ENCODE data around the gene ATG4C.
"Not testable (repeated sequence)": the region's sequence is repeated elsewhere in the genome, so short reads cannot be mapped to it uniquely, and the experiment has no call there.

Gene ATG4C

DNA sequence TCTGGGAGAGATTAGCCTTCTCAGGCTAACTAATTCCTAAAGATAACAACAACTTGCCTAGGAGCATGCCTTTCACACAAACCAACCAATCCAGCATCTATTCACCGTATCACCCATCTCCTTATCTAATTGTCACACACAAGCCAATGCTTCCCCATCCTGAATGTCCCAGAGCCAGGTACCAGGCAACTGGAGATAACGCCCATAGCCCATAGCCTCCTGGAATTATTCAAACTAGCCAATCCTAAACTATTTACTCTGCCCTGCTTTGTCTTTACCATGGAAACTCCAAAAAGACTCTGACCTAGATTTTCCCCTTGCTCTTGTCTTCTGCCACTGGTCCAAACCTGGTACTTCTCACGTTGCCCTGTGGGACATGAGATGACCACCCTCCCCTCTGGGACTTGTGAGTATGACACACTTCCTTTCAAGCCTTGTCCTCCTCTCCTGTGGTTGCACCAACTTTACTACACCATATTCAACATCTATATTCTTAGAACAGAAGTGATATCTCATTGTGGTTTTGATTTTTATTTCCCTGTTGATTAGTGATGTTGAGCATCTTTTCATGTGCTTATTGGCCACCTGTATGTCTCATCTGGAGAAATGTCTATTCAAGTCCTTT lies 8.8 kb upstream of the ATG4C start:
- no peaks in the 10 kb centered on the region for H3K36me3 ChIP-seq (ENCODE audit: control insufficient read depth in 5 of 5, insufficient read depth in 5 of 5, low read length in 5 of 5)

DNA sequence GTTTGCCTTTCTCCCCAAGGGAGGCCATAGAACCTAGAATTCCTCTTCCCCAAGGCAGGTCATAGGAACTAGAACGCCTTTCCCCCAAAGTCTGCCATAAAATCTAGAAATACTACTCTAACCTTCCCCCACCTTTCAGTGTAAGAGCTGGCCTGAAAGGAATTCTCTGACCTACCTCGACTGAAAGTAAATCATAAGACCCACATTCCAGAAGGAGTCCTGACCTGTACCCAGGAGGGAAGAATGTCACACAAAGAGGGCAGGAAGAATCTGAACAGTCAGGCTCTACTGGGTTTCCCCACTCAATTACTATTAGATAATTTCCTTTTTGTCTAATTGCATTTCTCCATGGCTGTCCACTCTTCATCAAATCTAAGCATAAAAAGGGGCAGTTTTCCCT lies 5.7 kb upstream of the ATG4C start:
- H3K36me3 ChIP-seq (ENCODE audit: control insufficient read depth in 5 of 5, insufficient read depth in 5 of 5, low read length in 5 of 5), result no peaks in the 10 kb centered on the region
- peaks cover 0 to 3% (median 0%) of the 10 kb centered on the region in 5 donors for H3K9me3 ChIP-seq (ENCODE audit: control insufficient read depth in 5 of 5, low read length in 5 of 5)
- H3K27ac ChIP-seq (ENCODE audit: low read depth, low read length), result no peak overlapping the region
- no peaks in the 10 kb centered on the region for H3K27me3 ChIP-seq (ENCODE audit: control insufficient read depth in 5 of 5, insufficient read depth in 4 of 5, low read length in 5 of 5)
- H3K4me1 ChIP-seq (ENCODE audit: control insufficient read depth in 5 of 5, insufficient read depth in 5 of 5, low read length in 5 of 5), result peaks cover 0 to 3% (median 0%) of the 10 kb centered on the region in 5 donors
- H3K9ac ChIP-seq (ENCODE audit: low read length in 5 of 5), result no peak overlapping the region
- H3K4me3 ChIP-seq (ENCODE audit: low read depth in 1 of 5, low read length in 5 of 5), result no peak overlapping the region

More for the DNA sequence above, 8.8 kb upstream of the ATG4C start:
- Histone ChIP-seq H3K4me1 (ENCODE audit: control insufficient read depth in 5 of 5, insufficient read depth in 5 of 5, low read length in 5 of 5) (no peaks in the 10 kb centered on the region), H3K4me3 (ENCODE audit: low read depth in 1 of 5, low read length in 5 of 5) (no peak overlapping the region), H3K27ac (ENCODE audit: low read depth, low read length) (no peak overlapping the region), H3K9me3 (ENCODE audit: control insufficient read depth in 5 of 5, low read length in 5 of 5) (peaks cover 0 to 7% (median 0%) of the 10 kb centered on the region in 5 donors), H3K9ac (ENCODE audit: low read length in 5 of 5) (no peak overlapping the region), H3K27me3 (ENCODE audit: control insufficient read depth in 5 of 5, insufficient read depth in 4 of 5, low read length in 5 of 5) (no peaks in the 10 kb centered on the region)

DNA sequence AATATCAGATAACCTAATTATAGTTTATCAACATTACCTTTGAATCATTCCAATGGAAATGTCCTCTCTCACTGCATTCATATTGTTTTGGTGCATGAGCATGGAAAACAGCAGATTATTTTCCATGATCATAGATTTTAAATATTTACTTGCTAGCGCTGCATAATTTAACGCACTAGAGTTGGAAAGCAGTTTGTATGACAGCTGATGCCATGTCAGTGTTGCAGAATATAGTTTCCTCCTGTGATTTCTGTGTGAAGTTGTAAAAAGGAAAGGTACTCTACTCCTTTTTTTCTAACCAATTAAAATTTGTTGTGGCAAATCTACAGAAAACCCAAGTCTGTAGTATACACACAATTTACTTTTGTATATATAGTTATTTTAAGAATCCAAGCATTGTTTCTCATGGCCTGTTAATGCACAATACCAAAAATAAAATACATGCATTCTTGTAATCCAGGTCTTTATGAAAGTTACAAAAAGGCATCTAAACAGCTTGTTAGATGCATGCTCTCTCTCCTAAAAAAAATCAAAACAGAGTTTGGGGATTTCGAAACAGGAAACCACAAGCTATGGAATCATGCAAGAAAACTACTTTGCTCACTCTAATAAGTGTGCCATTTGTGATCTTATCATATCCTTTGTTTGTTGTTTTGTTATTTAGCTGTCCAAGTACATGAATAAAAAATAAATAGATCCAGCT lies 1.9 kb upstream of the ATG4C start:
- no peaks in the 10 kb centered on the region for H3K27me3 ChIP-seq (ENCODE audit: control insufficient read depth in 5 of 5, insufficient read depth in 4 of 5, low read length in 5 of 5)
- no peak overlapping the region for H3K27ac ChIP-seq (ENCODE audit: low read depth, low read length)
- no peaks in the 10 kb centered on the region for H3K36me3 ChIP-seq (ENCODE audit: control insufficient read depth in 5 of 5, insufficient read depth in 5 of 5, low read length in 5 of 5)
- peaks cover 5 to 14% (median 12%) of the 10 kb centered on the region in 5 donors for H3K4me1 ChIP-seq (ENCODE audit: control insufficient read depth in 5 of 5, insufficient read depth in 5 of 5, low read length in 5 of 5)
- no peak overlapping the region for H3K4me3 ChIP-seq (ENCODE audit: low read depth in 1 of 5, low read length in 5 of 5)
- no peaks in the 10 kb centered on the region for H3K9me3 ChIP-seq (ENCODE audit: control insufficient read depth in 5 of 5, low read length in 5 of 5)
- no peak overlapping the region for H3K9ac ChIP-seq (ENCODE audit: low read length in 5 of 5)

DNA sequence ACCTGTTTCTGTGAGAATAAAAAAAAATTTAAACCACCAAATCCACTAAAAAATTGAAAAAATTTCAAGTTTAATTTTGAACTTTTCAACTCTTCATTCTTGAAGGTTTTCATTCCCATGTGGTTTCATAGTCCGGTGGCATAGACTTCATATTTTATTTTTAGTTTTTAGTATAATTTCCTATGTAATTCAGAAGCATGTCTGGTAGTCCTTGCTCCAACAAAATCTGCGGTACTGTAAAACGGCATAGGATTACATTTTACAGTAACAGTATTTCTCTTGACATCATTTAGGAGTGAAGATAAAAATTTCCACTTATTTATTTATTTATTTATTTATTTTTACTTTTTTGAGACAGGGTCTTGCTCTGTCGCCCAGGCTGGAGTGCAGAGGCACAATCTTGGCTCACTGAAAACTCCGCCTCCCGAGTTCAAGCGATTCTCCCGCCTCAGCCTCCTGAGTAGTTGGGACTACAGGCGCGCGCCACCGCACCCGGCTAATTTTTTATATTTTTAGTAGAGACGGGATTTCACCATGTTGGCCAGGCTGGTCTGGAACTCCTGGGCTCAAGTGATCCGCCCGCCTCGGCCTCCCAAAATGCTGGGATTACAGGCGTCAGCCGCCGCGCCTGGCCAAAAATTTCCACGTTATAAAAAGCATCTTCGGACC lies 1.3 kb upstream of the ATG4C start:
- H3K4me3 ChIP-seq (ENCODE audit: low read depth in 1 of 5, low read length in 5 of 5), result peak overlapping the region in 2 of 5 donors; percentile 77 to 100
- H3K4me1 ChIP-seq (ENCODE audit: control insufficient read depth in 5 of 5, insufficient read depth in 5 of 5, low read length in 5 of 5), result peaks cover 5 to 14% (median 12%) of the 10 kb centered on the region in 5 donors
- not testable (repeated sequence) for H3K27me3 ChIP-seq (ENCODE audit: control insufficient read depth in 5 of 5, insufficient read depth in 4 of 5, low read length in 5 of 5); H3K9me3 ChIP-seq (ENCODE audit: control insufficient read depth in 5 of 5, low read length in 5 of 5); H3K36me3 ChIP-seq (ENCODE audit: control insufficient read depth in 5 of 5, insufficient read depth in 5 of 5, low read length in 5 of 5); H3K27ac ChIP-seq (ENCODE audit: low read depth, low read length); H3K9ac ChIP-seq (ENCODE audit: low read length in 5 of 5)

DNA sequence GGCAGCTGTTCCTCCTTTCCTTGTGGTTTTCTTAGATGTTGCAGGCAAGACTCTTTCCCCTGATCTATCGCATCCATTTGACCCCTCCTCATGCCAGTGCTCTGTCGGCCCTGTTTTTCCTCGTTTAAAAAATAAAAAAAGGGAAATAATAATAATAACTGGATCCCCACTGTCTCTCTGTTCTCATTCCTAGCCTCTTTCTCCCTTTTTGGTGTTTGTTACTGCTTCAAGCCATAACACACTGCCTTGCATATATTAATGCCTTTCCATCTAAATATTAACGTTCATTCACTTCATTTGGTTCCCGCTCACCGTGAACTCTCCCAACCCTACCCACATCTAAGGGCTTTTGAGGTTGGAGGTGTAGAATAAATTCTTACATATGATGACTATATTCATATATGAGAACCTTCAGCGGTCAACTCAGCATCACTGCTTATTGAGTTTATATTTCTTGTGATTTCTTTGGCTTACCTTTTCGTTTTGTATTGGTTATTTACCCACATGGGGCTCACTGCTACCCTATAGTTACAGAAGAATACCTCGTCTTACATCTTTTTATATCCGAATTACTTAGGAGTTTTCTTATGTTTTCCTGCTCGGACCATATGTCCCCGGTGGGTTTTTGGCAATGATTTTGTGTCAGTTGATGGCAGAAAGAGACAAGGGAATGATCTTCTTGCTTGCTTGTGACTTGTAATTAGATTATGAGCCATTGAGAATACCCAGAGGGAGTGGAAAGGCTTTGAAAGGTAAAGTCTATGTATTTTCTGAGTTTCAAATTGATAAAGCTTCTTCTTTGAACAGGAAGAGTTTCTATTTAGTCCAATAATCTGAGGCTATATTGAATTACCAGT lies 805 bp downstream of the ATG4C start:
- Histone ChIP-seq H3K9ac (ENCODE audit: low read length in 5 of 5) (peak overlapping the region; percentile 79 to 97 (median 87)), H3K27ac (ENCODE audit: low read depth, low read length) (peak overlapping the region; percentile 95), H3K36me3 (ENCODE audit: control insufficient read depth in 5 of 5, insufficient read depth in 5 of 5, low read length in 5 of 5) (no peaks in the 10 kb centered on the region), H3K27me3 (ENCODE audit: control insufficient read depth in 5 of 5, insufficient read depth in 4 of 5, low read length in 5 of 5) (no peaks in the 10 kb centered on the region), H3K4me1 (ENCODE audit: control insufficient read depth in 5 of 5, insufficient read depth in 5 of 5, low read length in 5 of 5) (peaks cover 5 to 14% (median 12%) of the 10 kb centered on the region in 5 donors), H3K9me3 (ENCODE audit: control insufficient read depth in 5 of 5, low read length in 5 of 5) (no peaks in the 10 kb centered on the region), H3K4me3 (ENCODE audit: low read depth in 1 of 5, low read length in 5 of 5) (peak overlapping the region; percentile 77 to 100 (median 81))

DNA sequence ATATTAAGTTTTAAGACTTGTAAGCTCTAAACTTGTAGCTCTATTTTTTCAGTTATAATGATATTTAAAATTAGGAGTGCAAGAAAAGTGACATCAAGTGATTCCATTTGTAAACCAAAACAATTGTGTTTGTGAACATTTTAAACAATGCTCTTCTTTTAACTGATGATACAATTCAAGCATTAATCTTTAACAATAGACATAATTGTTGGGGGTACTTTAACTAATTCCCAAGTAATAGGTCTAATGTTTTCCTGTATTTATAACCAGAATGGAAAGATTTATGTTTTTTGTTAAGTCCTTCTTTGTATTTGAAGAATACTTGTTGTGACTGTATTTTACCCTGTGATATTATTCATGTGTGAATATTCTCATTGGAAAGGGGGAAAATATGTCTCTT lies 6.8 kb downstream of the ATG4C start:
- no peak overlapping the region for H3K27ac ChIP-seq (ENCODE audit: low read depth, low read length)
- no peaks in the 10 kb centered on the region for H3K4me1 ChIP-seq (ENCODE audit: control insufficient read depth in 5 of 5, insufficient read depth in 5 of 5, low read length in 5 of 5)
- no peaks in the 10 kb centered on the region for H3K27me3 ChIP-seq (ENCODE audit: control insufficient read depth in 5 of 5, insufficient read depth in 4 of 5, low read length in 5 of 5)
- no peaks in the 10 kb centered on the region for H3K36me3 ChIP-seq (ENCODE audit: control insufficient read depth in 5 of 5, insufficient read depth in 5 of 5, low read length in 5 of 5)
- H3K9ac ChIP-seq (ENCODE audit: low read length in 5 of 5), result no peak overlapping the region
- H3K4me3 ChIP-seq (ENCODE audit: low read depth in 1 of 5, low read length in 5 of 5), result no peak overlapping the region
- H3K9me3 ChIP-seq (ENCODE audit: control insufficient read depth in 5 of 5, low read length in 5 of 5), result no peaks in the 10 kb centered on the region

DNA sequence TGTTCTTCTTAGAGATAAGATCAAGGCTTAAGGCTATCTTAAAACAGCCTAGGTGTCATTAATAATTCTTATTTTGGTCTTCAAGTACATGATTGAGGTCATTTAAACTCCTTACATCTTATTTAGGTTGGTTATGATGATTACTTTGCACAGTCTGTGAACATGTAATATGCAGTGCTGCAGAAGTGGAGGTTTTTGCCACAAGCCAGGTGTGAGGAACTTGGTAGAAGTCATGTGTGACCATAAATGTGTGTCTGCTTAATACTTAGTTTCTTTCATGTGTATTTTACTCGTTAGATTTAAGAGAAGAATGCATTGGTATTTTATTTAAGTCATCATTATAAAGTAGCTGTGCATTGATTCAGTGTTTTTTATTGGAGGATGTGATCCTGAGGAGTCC lies 10.1 kb downstream of the ATG4C start:
- H3K4me1 ChIP-seq (ENCODE audit: control insufficient read depth in 5 of 5, insufficient read depth in 5 of 5, low read length in 5 of 5), result no peaks in the 10 kb centered on the region
- no peak overlapping the region for H3K27ac ChIP-seq (ENCODE audit: low read depth, low read length)
- H3K27me3 ChIP-seq (ENCODE audit: control insufficient read depth in 5 of 5, insufficient read depth in 4 of 5, low read length in 5 of 5), result no peaks in the 10 kb centered on the region
- no peak overlapping the region for H3K4me3 ChIP-seq (ENCODE audit: low read depth in 1 of 5, low read length in 5 of 5)
- H3K9ac ChIP-seq (ENCODE audit: low read length in 5 of 5), result no peak overlapping the region
- no peaks in the 10 kb centered on the region for H3K36me3 ChIP-seq (ENCODE audit: control insufficient read depth in 5 of 5, insufficient read depth in 5 of 5, low read length in 5 of 5)
- no peaks in the 10 kb centered on the region for H3K9me3 ChIP-seq (ENCODE audit: control insufficient read depth in 5 of 5, low read length in 5 of 5)

DNA sequence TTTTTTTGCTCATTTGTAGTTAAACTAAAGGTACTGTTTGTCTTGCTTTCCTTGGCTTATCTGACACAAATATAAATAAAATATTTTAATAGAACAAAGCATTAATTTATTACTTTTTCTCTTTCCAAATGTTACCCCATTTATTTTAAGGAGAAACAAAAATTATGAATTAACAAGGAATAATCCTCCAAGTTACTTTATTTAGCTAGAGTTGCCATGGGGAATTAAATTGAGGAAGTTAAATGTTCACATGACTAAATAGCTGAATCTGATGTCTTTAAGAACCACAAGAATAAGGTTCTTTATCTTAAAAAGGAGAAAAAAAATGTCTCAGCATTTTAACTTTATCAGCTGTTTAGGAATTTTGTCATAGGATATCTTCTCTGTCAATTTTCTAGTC lies 12.3 kb downstream of the ATG4C start:
- H3K27me3 ChIP-seq (ENCODE audit: control insufficient read depth in 5 of 5, insufficient read depth in 4 of 5, low read length in 5 of 5), result no peaks in the 10 kb centered on the region
- H3K36me3 ChIP-seq (ENCODE audit: control insufficient read depth in 5 of 5, insufficient read depth in 5 of 5, low read length in 5 of 5), result no peaks in the 10 kb centered on the region
- H3K9ac ChIP-seq (ENCODE audit: low read length in 5 of 5), result no peak overlapping the region
- H3K9me3 ChIP-seq (ENCODE audit: control insufficient read depth in 5 of 5, low read length in 5 of 5), result no peaks in the 10 kb centered on the region
- H3K4me3 ChIP-seq (ENCODE audit: low read depth in 1 of 5, low read length in 5 of 5), result no peak overlapping the region
- no peak overlapping the region for H3K27ac ChIP-seq (ENCODE audit: low read depth, low read length)
- no peaks in the 10 kb centered on the region for H3K4me1 ChIP-seq (ENCODE audit: control insufficient read depth in 5 of 5, insufficient read depth in 5 of 5, low read length in 5 of 5)

DNA sequence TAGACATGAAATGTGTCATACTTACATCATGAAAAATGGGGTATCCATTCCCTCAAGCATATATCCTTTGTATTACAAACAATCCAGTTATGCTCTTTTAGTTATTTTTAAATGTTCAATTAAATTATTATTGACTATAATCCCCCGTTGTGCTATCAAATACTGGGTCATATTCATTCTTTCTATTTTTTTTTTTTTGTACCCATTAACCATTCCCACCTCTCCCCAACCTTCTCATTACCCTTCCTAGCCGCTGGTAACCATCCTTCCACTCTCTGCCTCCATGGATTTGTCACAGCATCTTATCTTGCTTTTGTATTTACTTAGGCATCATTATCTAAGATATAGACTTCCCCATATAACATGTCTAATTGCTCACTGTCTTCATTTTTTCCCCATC lies 15.8 kb downstream of the ATG4C start:
- Histone ChIP-seq H3K9ac (ENCODE audit: low read length in 5 of 5) (no peak overlapping the region), H3K36me3 (ENCODE audit: control insufficient read depth in 5 of 5, insufficient read depth in 5 of 5, low read length in 5 of 5) (no peaks in the 10 kb centered on the region), H3K9me3 (ENCODE audit: control insufficient read depth in 5 of 5, low read length in 5 of 5) (no peaks in the 10 kb centered on the region), H3K27me3 (ENCODE audit: control insufficient read depth in 5 of 5, insufficient read depth in 4 of 5, low read length in 5 of 5) (no peaks in the 10 kb centered on the region), H3K27ac (ENCODE audit: low read depth, low read length) (no peak overlapping the region), H3K4me1 (ENCODE audit: control insufficient read depth in 5 of 5, insufficient read depth in 5 of 5, low read length in 5 of 5) (no peaks in the 10 kb centered on the region), H3K4me3 (ENCODE audit: low read depth in 1 of 5, low read length in 5 of 5) (no peak overlapping the region)

All from subcutaneous abdominal adipose tissue (tissue), 5 donors.